Kidney (tissue), 14 donors: ENCODE results near the gene PNMT. TPM values are rescaled to one million over a fixed set of nuclear protein-coding genes. Genes with fewer than 3 reads are reported as not detected.
A peak's percentile ranks its signal among the peaks of the same experiment; 100 is the strongest.

ENCODE experiments used
- DNase-seq, 5 donors: peaks; one replicate each; pipeline ENCODE4 v3.0.0-alpha.2; 2013 to 2020
- FAIRE-seq: peaks from 2 replicates; lab custom pipeline; 2012; peaks lifted over from hg19 to GRCh38; lab: Jason Lieb, UNC
- H3K27ac ChIP-seq, 2 donors: one replicate each; pipeline ENCODE4 v1.7.0; 2013; ENCODE audit warnings: low read depth in 2 of 2, low read length in 2 of 2, inconsistent platforms in 1 of 2
- H3K27me3 ChIP-seq: one replicate; pipeline ENCODE4 v1.7.1; 2013; ENCODE audit warnings: low read length, inconsistent platforms; ENCODE audit not compliant: control insufficient read depth, insufficient read depth
- H3K36me3 ChIP-seq, 3 donors: one replicate each; pipeline versions ENCODE4 v1.7.0 to v1.7.1; 2013; ENCODE audit warnings: low read length in 3 of 3, control low read depth in 1 of 3, inconsistent platforms in 1 of 3; ENCODE audit not compliant: insufficient read depth in 3 of 3, control insufficient read depth in 2 of 3
- H3K4me1 ChIP-seq, 3 donors: one replicate each; pipeline versions ENCODE4 v1.7.0 to v1.7.1; 2013; ENCODE audit warnings: low read length in 3 of 3, inconsistent platforms in 1 of 3, low read depth in 1 of 3; ENCODE audit not compliant: control insufficient read depth in 2 of 3, insufficient read depth in 2 of 3
- H3K4me3 ChIP-seq, 3 donors: one replicate each; pipeline versions ENCODE4 v1.7.0 to v1.8.1; 2013; ENCODE audit warnings: low read length in 3 of 3, control low read depth in 1 of 3, inconsistent platforms in 1 of 3
- H3K9ac ChIP-seq, 3 donors: one replicate each; pipeline versions ENCODE4 v1.7.0 to v1.7.1; 2013; ENCODE audit warnings: low read length in 3 of 3, control low read depth in 1 of 3, inconsistent platforms in 1 of 3
- H3K9me3 ChIP-seq, 3 donors: one replicate each; pipeline versions ENCODE4 v1.7.0 to v1.7.1; 2013; ENCODE audit warnings: low read length in 3 of 3, control low read depth in 1 of 3, inconsistent platforms in 1 of 3; ENCODE audit not compliant: control insufficient read depth in 2 of 3, insufficient read depth in 1 of 3
- intact Hi-C: fragments of 100-400 bp; cut with DNase I; formaldehyde crosslinking; loops from one replicate; pipeline ENCODE4 v1.11.1; 2022
- polyA plus RNA-seq: library from polyadenylated mRNA; stranded (reverse); fragments of 350-450 nt; fragmentation: Illumina TruSeq; extraction: RNeasy Lipid Tissue Mini Kit (QIAGEN cat#74804); gene quantifications from one replicate; pipeline ENCODE4 v1.2.3, GENCODE V29; 2014; ENCODE audit warnings: low read depth, low replicate concordance; ENCODE audit not compliant: insufficient read depth
- total RNA-seq: library from RNA; stranded (reverse); fragmentation: NEBNext Ultra II Directional; extraction: Animal tissue kit (Norgen Biotek cat#: 25700); gene quantifications from one replicate; pipeline ENCODE4 v1.2.1, GENCODE V29; 2021
- TF ChIP-seq, protein P1 (sequence below): IDR thresholded peaks from 3 replicates; pipeline ENCODE4 v1.5.1; 2012; ENCODE audit warnings: mild to moderate bottlenecking, moderate library complexity, borderline replicate concordance; ENCODE audit not compliant: insufficient read depth; ENCODE audit errors: extremely low read depth
- donor health status: control.
- donor health status: control.
- donor health status: control.
- donor health status: control.
- donor health status: control.
- donor health status: DM: yes; HTN: yes; CAD: no.
- donor health status: Normal renal cell carcinoma (clear cell type).

The PNMT gene
- total and polyA plus RNA-seq, 2 donors from 2014 or later: 2.0 to 8.2 TPM

DNA sequence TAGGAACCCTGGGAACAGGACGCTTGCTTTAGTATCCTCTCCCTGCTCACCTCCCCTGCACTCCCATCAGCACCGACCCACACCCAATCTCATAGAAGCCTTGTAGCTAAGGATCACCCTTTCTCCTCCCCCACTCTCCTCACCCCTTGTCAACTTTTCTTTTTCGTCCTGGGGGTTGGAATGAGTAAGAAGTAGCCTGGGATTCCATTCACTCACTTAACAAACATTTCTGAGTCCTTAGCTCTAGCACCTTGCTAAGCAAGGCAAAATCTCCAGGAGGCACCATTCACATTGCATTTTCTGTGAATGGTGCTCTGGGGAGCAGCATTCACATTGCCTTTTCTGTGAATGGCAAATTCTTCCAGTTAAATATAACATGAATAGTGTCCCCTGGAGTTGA is 20.7 kb downstream of the PNMT start:
- Histone ChIP-seq H3K27ac (no peak overlapping the region), H3K4me1 (peaks cover 0 to 14% (median 11%) of the 10 kb centered on the region in 3 donors), H3K4me3 (peak overlapping the region; percentile 88 to 100 (median 98)), H3K9ac (no peak overlapping the region), H3K27me3 (no peaks in the 10 kb centered on the region), H3K36me3 (no peaks in the 10 kb centered on the region), H3K9me3 (no peaks in the 10 kb centered on the region)
- peak in 1 of 5 donors; percentile 9 for DNase-seq
- intact Hi-C loops: no loop called here
- no peak for FAIRE-seq
- TF ChIP-seq, protein P1, sequence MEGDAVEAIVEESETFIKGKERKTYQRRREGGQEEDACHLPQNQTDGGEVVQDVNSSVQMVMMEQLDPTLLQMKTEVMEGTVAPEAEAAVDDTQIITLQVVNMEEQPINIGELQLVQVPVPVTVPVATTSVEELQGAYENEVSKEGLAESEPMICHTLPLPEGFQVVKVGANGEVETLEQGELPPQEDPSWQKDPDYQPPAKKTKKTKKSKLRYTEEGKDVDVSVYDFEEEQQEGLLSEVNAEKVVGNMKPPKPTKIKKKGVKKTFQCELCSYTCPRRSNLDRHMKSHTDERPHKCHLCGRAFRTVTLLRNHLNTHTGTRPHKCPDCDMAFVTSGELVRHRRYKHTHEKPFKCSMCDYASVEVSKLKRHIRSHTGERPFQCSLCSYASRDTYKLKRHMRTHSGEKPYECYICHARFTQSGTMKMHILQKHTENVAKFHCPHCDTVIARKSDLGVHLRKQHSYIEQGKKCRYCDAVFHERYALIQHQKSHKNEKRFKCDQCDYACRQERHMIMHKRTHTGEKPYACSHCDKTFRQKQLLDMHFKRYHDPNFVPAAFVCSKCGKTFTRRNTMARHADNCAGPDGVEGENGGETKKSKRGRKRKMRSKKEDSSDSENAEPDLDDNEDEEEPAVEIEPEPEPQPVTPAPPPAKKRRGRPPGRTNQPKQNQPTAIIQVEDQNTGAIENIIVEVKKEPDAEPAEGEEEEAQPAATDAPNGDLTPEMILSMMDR: no peak

DNA sequence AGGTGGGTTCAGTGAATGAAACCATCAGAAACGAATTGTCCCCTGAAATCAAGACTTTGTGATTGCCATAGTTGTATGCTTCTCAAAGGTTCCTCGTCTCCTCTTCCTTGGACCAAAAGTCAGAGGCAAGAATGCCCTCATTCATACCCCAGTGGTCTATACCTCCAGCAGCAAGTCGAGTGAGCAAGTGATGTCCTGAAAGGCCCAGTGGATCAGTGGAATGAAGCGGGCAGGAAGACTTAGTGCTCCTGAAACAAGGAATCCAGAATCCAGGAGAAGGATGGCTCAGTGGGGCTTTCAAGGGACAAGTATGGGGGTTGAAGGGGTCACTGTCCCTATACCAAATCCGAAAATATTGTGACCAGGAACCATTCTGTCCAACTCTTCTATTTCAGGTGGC is 26.3 kb downstream of the PNMT start:
- FAIRE-seq (no peak), DNase-seq (peak in 1 of 5 donors; percentile 7)
- no peaks in the 10 kb centered on the region for H3K27me3 ChIP-seq
- H3K4me1 ChIP-seq: peaks cover 5 to 36% (median 19%) of the 10 kb centered on the region in 3 donors
- no peak overlapping the region for H3K4me3 ChIP-seq
- H3K9me3 ChIP-seq: no peaks in the 10 kb centered on the region
- peak overlapping the region; percentile 91 to 93 for H3K27ac ChIP-seq
- TF ChIP-seq, protein P1: no peak
- no peaks in the 10 kb centered on the region for H3K36me3 ChIP-seq
- H3K9ac ChIP-seq: peak overlapping the region in 1 of 3 donors; percentile 75
- intact Hi-C loops: no loop called here

DNA sequence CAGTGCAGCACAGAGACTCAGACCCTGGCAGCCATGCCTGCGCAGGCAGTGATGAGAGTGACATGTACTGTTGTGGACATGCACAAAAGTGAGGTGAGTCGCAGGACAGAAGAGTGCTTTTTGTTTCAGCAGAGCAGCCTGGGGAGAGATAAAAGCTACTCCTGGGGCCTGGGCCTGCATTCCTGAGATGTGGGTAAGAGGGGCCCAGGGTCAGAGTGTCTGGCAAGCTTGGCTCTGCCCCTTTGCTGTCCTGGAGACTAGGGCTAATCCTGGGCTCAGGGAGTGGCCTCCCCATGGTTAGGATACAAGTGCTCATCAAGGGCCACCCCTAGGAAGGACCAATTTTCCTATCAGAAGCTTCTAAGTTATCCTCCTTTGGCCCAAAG is 26.8 kb downstream of the PNMT start:
- no peaks in the 10 kb centered on the region for H3K9me3 ChIP-seq
- no peaks in the 10 kb centered on the region for H3K36me3 ChIP-seq
- intact Hi-C loops: no loop called here
- H3K9ac ChIP-seq: peak overlapping the region in 1 of 3 donors; percentile 75
- peak overlapping the region; percentile 91 to 93 for H3K27ac ChIP-seq
- FAIRE-seq (no peak), DNase-seq (peak in 1 of 5 donors; percentile 22)
- no peak overlapping the region for H3K4me3 ChIP-seq
- H3K27me3 ChIP-seq: no peaks in the 10 kb centered on the region
- peaks cover 5 to 36% (median 19%) of the 10 kb centered on the region in 3 donors for H3K4me1 ChIP-seq
- TF ChIP-seq, protein P1: no peak

DNA sequence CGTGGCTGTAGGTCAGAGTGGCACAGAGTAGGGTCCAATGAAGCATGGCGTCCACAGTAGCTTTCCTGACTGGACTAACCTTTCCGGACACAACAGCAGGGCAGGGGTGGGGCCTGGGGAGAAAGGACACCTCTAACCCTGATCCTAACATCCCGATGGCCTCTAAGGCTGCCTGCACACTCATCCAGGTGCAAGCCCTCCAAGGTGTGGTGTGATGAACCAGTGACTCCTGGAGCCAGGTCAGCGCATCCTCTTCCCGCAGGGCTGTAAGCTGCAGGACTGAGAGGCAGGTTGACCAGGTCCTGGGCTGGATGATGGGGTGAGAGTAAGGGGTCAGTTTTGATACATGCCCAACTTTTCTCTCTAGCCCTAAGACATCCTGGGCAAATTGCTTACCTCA is 28.5 kb downstream of the PNMT start:
- Histone ChIP-seq H3K9ac (no peak overlapping the region), H3K4me1 (peaks cover 5 to 36% (median 26%) of the 10 kb centered on the region in 3 donors), H3K36me3 (no peaks in the 10 kb centered on the region), H3K9me3 (no peaks in the 10 kb centered on the region), H3K4me3 (no peak overlapping the region), H3K27me3 (no peaks in the 10 kb centered on the region), H3K27ac (peak overlapping the region; percentile 63 to 93)
- FAIRE-seq (no peak), DNase-seq (peak in 1 of 5 donors; percentile 58)
- intact Hi-C loops: no loop called here
- TF ChIP-seq, protein P1: no peak
